Left forelimb (tissue), 1 donor: ENCODE measurements around the gene JAK3.
"Not testable (repeated sequence)": the region's sequence is repeated elsewhere in the genome, so short reads cannot be mapped to it uniquely, and the experiment has no call there.

Source experiments
- DNase-seq: peaks from one replicate; pipeline ENCODE4 v3.0.0-alpha.2; 2018; ENCODE audit warnings: low spot score

The JAK3 gene

DNA sequence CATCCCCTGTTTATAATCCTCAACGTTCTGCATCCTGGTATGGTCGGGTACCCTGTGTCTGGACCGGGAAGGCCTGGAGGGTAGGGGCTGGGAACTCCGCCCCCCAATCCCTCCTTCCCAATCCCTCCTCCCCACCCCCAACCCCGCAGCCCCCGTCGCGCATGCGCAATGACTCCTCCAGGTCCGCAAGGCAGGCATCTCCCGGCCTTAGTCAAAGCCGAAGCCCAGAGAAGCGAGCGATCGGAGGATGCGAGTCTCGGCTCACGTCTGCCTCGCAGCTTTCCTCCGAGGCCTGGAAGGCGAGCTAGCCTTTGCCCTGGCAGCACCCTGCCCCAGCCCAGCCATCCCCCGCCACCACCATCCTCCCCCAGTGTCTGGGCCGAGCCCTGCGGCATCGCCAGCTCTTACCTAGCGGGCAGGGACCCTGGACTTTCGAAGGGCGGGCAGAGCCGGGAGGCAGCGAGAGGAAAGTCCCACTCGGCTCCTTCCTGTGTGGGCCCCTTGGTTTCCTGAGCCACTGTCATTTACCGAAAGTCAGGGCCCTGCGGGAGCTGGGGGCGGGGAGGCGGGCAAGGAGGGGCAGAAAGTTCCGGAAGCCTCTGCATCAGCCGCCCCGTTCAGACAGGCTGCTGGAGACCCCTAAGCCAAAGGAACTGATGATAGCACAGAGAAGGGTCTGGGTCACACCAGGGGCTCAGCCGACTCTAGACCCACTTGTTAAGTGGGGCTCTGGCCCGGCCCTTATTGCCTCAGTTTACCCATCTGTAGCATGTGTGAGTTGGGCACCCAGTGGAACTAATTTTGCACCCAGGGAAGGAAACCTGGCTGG, at the start of gene JAK3:
Gene JAK3 (minus strand): TSS at position 445 of the 829 bp plus-strand sequence. CDS start 3,565 bp downstream, outside the sequence.
- peak; percentile 92 for DNase-seq

DNA sequence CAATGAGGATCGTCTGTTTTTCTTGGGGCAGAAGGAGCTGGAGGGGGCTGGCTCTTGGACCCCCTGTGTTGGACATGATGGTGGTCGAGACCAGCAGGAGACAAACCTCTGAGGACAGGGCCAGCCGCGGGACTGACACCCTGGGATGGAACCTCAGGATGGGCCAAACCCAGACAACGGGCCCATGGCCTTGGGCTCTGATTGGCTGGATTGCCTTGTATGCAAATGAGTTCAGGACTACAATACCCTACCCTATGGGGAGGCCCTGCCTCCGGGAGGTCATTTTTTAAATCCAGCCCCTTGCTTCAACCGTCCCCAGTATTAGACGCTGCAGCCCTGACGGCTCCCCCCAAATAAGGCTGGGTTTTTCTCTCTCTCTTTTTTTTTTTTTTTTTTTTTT, 46.0 kb upstream of the JAK3 start:
- no peak for DNase-seq

DNA sequence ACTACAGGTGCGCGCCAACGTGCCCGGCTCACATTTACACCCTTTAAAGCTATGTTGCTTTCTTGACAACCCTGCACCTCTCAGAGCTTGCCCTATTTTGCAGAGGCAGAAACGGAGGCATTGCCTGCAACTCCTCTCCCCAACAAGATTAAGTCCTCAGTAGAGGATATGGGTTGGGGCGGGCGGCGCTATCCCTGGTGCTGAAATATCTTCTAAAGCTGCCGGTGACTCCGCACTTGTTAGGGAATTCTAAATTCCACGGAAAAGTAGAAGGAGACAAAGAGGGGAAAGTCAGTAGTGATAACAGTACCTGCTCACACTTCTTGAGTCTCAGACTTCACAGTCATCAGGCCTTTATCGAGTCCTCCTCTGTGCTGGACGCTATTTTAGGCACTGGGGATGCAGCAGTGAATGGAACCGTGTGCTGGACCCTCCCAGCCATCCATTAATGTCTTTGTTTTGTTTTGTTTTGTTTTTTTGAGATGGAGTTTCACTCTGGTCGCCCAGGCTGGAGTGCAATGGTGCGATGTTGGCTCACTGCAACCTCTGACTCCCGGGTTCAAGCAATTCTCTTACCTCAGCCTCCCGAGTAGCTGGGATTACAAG, 41.9 kb upstream of the JAK3 start:
- DNase-seq: no peak

DNA sequence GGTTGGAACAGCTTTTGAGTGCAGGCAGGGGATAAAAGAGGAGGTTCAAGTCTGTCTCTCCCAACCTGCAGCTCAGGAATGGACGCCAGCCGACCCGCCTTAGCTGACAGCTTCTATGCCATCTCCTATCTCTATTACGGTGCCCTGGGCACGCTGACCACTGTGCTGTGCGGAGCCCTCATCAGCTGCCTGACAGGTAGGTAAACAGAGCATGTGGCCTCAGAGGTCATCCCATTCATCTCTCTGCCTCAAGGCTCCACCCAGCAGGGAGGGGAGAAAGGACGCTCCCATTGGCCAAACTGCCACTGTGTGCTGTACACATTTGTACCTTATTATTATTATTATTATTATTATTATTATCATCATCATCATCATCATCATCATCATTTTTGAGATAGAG, 40.5 kb upstream of the JAK3 start:
- DNase-seq: no peak

DNA sequence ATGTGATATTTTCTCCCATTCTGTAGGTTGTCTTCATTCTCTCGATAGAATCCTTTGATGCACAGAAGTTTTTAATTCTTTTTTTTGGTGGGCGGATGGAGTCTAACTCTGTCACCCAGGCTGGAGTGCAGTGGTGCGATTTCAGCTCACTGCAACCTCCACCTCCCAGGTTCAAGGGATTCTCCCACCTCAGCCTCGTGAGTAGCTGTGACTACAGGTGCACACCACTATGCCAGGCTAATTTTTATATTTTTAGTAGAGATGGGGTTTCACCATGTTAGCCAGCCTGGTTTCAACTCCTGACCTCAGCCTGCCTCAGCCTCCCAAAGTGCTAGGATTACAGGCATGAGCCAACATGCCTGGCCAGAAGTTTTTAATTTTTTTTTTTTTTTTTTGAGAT, 39.4 kb upstream of the JAK3 start:
- not testable (repeated sequence) for DNase-seq

DNA sequence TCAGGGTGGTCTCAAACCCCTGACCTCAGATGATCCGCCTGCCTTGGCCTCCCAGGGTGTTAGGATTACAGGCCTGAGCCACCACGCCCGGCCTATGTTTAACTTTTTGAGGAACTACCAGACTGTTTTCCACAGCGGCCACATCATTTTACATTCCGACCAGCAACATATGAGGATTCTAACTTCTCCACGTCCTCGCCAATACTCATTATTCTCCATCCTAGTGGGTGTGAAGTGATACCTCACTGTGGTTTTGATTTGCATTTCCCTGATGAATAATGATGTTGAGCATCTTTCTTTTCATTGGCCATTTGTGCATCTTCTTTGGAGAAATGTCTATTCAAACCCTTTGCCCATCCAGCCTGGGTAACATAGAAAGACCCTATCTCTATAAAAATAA, 38.7 kb upstream of the JAK3 start:
- no peak for DNase-seq

DNA sequence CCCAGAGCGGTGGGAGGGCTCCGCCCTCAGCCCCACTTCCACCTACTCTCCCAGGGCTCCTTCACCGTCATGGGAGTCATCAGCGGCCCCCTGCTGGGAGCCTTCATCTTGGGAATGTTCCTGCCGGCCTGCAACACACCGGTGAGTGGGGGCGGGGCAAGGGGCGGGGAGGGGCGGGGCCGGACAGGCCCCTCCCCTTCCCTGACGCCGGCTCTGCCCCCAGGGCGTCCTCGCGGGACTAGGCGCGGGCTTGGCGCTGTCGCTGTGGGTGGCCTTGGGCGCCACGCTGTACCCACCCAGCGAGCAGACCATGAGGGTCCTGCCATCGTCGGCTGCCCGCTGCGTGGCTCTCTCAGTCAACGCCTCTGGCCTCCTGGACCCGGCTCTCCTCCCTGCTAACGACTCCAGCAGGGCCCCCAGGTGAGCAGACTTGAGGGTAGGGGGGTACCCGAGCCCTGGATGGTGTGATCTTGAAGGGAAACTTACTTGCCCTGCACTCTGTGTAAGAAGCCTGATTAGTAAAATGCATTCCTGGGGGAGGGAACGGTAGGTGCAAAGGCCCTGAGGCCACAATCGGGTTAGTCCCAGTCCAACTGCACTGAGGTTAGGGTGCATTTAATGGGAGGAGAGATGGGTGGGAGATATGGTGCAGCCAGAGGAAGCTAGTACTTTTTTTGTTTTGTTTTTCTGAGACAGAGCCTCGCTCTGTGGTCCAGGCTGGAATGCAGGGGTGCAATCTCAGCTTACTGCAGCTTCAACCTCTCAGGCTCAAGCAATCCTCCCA, 36.0 kb upstream of the JAK3 start:
- DNase-seq: no peak

DNA sequence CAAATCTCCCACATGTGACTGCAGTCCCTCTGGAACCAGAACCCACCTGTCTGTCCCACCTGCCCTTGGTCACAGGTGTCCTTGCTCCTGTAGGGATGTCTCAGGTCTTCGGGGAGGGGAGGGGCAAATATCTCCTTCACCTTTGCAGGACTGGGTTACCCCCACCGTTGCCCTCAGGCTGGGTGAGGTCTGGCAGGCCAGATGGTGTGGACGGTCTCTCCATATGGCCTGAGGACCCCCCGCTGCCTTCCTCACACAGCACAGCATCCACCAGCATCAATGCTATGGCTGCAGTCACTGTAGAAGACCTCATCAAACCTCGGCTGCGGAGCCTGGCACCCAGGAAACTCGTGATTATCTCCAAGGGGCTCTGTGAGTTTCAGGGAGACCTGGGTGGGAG, 33.9 kb upstream of the JAK3 start:
- DNase-seq: no peak

DNA sequence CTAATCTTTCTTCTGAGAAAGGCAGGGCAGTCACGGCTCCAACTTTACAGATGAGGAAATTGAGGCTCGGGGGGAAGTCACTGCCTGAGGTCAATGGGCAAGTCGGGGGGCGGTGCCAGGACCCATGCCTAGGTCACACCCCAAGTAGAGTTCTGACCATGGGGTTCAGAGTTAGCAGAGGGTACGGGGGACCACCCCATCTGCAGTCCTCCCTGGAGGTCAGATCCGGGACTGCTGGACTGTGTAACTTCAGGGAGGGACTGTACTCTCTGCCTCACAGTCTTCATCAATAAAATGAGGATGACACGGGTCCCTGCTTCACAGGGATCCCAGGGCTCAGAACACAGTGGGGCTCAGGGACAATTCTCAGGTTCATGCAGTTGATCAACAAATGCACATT, 31.7 kb upstream of the JAK3 start:
- DNase-seq: no peak

DNA sequence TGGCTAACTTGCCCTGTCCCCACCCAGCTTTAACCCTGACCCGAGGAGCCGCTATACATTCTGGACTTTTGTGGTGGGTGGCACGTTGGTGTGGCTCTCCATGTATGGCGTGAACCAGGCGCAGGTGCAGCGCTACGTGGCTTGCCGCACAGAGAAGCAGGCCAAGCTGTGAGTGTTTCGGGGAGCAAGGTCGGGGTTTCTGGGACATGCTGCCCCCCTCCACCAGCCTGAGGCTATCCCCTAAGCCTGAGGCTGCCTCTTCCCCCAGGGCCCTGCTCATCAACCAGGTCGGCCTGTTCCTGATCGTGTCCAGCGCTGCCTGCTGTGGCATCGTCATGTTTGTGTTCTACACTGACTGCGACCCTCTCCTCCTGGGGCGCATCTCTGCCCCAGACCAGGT, 29.9 kb upstream of the JAK3 start:
- no peak for DNase-seq

DNA sequence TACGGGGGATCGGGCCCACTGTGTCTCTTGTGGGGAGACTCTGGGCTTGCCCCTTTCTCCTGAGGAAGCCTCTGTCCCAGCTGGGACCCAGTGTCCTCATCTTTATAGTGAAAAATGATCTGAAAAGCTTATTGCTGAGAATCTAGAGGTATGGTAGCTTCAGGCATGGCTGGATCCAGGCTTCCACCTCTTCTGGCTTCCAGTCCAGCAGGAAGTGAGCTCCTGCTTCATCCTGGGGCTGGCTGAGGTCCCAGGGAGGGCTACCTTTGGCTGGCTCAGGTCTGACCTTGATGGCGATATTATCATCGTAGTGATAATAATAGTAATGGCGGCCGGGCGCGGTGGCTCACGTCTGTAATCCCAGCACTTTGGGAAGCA, 27.0 kb upstream of the JAK3 start:
- no peak for DNase-seq

DNA sequence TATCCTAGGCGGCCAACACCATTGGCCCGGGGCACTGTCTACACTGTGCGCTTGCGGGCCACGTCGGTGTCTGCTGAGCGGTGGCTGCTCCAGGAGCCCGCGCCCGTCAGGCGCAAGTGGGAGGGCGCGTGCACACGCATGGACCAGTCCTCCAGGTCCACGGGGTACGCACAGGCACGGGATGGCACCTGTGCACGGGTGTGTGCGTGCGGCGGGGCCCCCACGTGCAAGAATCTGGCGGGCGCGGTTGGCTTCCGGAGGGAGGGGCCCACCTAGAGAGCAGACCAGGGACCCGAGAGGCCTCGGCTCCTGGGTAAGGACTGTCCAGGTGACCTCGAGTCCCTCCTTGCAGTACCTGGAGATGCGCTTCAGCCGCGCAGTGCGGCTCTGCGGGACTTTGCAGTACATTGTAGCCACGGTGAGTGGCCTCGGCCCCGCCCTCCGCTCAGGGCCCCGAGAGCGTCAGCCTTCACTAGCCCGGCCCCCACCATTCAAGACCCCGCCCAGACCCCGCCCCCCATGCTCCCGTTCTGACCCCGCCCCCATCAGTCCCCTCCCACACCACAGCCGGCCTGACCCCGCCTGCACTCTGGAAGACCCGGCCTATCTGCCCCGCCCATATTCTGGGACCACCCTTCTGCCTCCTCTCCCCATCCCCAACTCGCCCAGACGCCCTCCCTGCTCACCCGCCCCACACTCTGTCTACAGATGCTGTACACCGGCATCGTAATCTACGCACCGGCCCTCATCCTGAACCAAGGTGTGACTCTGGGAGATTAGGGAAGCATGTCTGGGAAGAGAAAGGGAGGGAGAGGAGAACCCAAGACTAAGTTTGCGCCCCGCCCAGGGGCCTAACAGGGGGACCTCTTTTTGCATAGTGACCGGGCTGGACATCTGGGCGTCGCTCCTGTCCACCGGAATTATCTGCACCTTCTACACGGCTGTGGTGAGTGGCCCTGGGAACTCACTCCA, 26.3 kb upstream of the JAK3 start:
- DNase-seq: no peak

DNA sequence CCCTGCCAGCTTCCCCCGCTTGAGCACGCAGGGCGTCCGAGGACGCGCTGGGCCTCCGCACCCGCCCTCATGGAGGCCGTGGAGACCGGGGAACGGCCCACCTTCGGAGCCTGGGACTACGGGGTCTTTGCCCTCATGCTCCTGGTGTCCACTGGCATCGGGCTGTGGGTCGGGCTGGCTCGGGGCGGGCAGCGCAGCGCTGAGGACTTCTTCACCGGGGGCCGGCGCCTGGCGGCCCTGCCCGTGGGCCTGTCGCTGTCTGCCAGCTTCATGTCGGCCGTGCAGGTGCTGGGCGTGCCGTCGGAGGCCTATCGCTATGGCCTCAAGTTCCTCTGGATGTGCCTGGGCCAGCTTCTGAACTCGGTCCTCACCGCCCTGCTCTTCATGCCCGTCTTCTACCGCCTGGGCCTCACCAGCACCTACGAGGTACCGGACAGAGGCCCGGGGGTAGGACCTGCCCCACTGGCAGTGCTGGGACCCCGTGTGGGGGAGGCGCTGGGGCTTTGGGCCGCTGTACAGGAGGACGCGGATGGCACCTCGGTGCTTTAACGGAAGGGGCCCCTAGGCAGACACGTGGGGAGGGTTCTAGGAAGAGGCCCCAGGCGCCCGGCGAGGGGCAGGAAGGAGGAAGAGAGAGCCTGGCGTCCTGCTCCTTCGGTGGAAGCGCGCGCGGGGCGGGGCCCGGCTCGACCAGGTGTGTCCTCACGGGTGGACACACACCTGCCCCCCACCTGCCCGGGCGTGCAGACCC, 24.6 kb upstream of the JAK3 start:
- DNase-seq: no peak

DNA sequence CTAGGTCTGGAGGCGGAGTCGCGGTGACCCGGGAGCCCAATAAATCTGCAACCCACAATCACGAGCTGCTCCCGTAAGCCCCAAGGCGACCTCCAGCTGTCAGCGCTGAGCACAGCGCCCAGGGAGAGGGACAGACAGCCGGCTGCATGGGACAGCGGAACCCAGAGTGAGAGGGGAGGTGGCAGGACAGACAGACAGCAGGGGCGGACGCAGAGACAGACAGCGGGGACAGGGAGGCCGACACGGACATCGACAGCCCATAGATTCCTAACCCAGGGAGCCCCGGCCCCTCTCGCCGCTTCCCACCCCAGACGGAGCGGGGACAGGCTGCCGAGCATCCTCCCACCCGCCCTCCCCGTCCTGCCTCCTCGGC, 24.1 kb upstream of the JAK3 start, which contains the start of gene SLC5A5:
Gene SLC5A5 (plus strand): TSS at position 68 of the 373 bp plus-strand sequence. CDS start 375 bp downstream, outside the sequence.
- no peak for DNase-seq

DNA sequence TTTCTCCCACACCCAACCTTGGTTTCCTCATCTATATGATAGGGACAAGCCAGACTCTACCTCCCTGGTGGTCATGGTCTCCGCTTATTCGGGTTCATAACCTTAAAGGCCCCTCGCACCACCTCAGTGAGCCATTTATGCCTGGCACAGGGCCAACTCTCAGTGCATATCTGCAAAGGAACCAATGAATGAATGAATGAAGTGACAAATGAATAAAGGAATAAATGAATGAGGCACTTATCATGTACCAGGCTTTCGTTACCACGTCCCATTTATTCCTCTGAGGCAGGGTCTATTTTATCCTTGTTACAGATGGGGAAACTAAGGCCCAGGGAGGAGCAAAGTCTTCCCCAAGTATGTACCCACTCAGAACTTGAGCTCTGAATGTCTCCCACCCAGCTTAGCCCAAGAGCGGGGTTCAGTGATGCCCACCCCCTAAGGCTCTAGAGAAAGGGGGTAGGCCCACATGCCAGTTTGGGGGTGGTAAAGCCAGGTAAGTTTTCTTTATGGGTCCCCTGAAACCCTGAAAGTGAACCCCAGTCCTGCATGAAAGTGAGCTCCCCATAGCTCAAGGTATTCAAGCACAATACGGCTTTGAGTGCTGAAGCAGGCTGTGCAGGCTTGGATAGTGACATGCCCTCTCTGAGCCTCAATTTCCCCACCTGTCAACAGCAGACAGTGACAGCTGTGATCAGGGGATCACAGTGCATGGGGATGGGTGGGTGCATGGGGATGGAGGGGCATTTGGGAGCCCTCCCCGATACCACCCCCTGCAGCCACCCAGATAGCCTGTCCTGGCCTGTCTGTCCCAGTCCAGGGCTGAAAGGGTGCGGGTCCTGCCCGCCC, 23.5 kb upstream of the JAK3 start:
- DNase-seq: no peak

DNA sequence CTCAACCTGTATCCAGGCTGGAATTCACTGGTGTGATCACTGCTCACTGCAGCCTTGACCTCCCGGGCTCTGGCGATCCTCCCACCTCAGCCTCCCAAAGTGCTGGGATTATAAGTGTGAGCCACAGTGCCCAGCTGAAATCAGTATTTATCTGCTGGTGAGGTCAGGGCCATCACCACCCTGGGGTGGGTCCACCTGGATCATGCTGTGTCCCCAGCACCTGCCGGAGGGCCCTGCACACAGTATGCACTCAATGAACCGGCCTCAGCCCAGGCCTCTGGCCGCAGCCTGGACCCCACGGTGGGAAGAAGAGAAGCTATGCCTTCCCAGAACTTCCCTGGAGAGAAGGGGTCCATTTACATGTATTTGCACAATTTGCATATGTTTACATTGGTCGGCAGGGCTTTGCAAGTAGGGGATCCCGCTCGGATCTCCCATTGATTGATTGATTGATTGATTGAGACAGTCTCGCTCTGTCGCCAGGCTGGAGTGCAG, 21.4 kb upstream of the JAK3 start:
- DNase-seq: no peak

DNA sequence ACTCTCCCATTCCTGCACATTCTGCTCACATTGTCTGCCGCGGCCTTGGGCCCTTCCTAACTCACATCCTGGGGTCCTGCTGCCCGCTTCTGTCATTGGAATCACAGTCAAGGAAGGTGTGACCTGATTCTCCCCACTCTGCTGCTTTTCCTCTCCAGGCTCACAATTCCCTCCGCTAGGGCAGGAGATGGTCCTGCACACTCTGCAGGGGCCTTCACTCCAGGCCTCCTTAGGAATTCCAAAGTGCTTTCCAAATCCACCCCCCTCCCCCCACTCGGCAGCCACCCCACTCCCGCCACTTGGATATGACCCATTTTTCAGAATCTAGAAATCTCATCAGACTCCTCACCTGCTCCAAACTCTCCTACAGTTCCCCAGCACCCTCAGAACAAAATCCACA, 20.9 kb upstream of the JAK3 start:
- no peak for DNase-seq

DNA sequence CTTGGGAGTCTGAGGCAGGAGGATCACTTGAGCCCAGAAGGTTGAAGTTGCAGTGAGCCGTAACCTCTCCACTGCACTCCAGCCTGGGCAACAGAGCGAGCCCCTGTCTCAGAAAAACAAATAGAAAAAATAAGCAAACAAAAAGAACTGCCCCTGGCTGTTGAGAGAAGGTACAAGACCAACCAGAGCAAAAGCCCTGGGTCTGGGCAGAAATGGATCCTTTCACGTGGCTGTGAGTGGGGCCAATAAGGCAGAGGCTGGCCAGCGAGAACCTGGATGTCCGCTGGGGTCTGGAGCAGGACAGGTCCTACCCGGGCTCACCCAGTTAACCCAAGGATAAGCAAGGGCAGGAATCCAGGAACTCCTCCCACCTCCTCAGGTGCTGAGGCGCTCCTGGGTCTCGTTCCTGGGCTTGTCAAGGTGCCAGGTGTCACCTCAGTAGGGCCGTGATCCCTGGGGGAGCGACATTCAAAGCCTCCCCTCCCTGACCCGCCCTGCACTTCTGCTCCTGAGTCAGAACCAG, 19.2 kb upstream of the JAK3 start:
- no peak for DNase-seq

DNA sequence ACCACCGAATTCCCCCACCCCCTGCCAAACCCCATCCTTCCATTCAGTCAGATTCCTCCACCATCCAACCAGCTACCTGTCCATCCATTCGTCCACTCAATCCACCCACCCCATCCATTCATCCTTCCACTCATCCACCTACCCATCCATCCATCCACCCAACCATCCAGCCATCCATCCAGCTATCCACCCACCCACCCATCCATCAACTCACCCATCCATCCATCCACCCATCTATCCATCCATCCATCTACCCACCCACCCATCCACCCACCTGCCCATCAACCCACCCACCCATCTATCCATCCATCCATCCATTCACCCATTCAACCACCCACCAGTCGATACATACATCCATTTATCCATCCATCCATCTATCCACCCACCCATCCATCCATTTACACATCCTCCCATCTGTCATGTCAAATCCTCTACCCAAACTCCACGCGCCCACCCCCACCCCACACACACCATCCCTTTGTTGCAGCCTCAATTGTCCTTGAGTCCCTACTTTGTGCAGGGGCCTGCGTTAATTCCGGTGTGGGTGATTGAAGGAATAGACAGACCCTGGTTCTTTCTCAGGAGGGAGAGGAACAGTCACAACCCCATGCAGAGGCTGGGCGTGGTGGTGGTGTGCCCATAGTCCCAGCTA, 18.7 kb upstream of the JAK3 start:
- DNase-seq: no peak
